Natural killer cell (primary cell): ENCODE data around the gene CTDP1. TPM values are rescaled to one million over a fixed set of nuclear protein-coding genes. Genes with fewer than 3 reads are reported as not detected.

Experiments
- ATAC-seq, 3 donors: fragments of 150-1000 bp in 2 of 3; fragments of 200-7000 bp in 1 of 3; cut with Tn5 transposase; 1 replicate in 1 of 3; 2 replicates in 2 of 3; pipeline ENCODE4 v1.10.0; 2021; ENCODE audit warnings: mild to moderate bottlenecking in 2 of 3, moderate library complexity in 2 of 3
- DNase-seq, 2 donors: peaks; one replicate each; pipeline versions ENCODE4 v3.0.0 to v3.0.0-alpha.2; 2013 to 2021; ENCODE audit warnings: mixed read lengths in 1 of 2
- H3K27ac ChIP-seq: one replicate; pipeline ENCODE4 v1.5.1; 2013; ENCODE audit warnings: mild to moderate bottlenecking, low read length
- H3K27me3 ChIP-seq: one replicate; pipeline ENCODE4 v1.6.1; 2013; ENCODE audit warnings: low read length; ENCODE audit not compliant: control insufficient read depth, insufficient read depth
- H3K36me3 ChIP-seq: one replicate; pipeline ENCODE4 v1.6.1; 2013; ENCODE audit warnings: low read length; ENCODE audit not compliant: control insufficient read depth, insufficient read depth
- H3K4me1 ChIP-seq: one replicate; pipeline ENCODE4 v1.6.1; 2013; ENCODE audit warnings: low read length; ENCODE audit not compliant: control insufficient read depth, insufficient read depth
- H3K4me3 ChIP-seq: one replicate; pipeline ENCODE4 v1.5.1; 2013; ENCODE audit warnings: low read length
- H3K9me3 ChIP-seq: one replicate; pipeline ENCODE4 v1.6.1; 2013; ENCODE audit warnings: low read length; ENCODE audit not compliant: control insufficient read depth, insufficient read depth
- H3K27ac Mint-ChIP-seq, 2 donors: one replicate each; pipeline ENCODE4 v1.8.0; 2022; ENCODE audit warnings: mild to moderate bottlenecking in 2 of 2, mixed read lengths in 2 of 2, moderate library complexity in 1 of 2
- H3K27me3 Mint-ChIP-seq, 2 donors: one replicate each; pipeline ENCODE4 v1.8.0; 2022; ENCODE audit warnings: low read depth in 2 of 2, mixed read lengths in 2 of 2
- H3K36me3 Mint-ChIP-seq: one replicate; pipeline ENCODE4 v1.8.0; 2022; ENCODE audit warnings: mixed read lengths
- H3K4me1 Mint-ChIP-seq, 2 donors: one replicate each; pipeline ENCODE4 v1.8.0; 2022; ENCODE audit warnings: mixed read lengths in 2 of 2
- H3K4me3 Mint-ChIP-seq: one replicate; pipeline ENCODE4 v1.8.0; 2022; ENCODE audit warnings: mild to moderate bottlenecking, moderate library complexity, mixed read lengths
- H3K9me3 Mint-ChIP-seq, 2 donors: one replicate each; pipeline ENCODE4 v1.8.0; 2022; ENCODE audit warnings: mixed read lengths in 2 of 2
- WGBS: methylation state at CpG from one replicate; pipeline ENCODE4 v1.1.7; 2013; ENCODE audit warnings: missing lambda C conversion rate; ENCODE audit not compliant: insufficient coverage; 5-methylcytosine and 5-hydroxymethylcytosine counted together
- intact Hi-C: fragments of 100-400 bp; cut with micrococcal nuclease; formaldehyde crosslinking; loops from one replicate; pipeline ENCODE4 v1.14.2; 2022
- total RNA-seq, 4 donors: library from RNA; stranded (reverse); fragments of 120-200 nt in 1 of 4; gene quantifications; one replicate each; pipeline versions ENCODE4 v1.2.3 to v1.2.4, GENCODE V29; 2013 to 2022
- TF ChIP-seq, protein P1 (sequence below): fragments of 200-600 bp; IDR thresholded peaks from one replicate; pipeline ENCODE4 v1.8.0; 2022; ENCODE audit warnings: antibody characterized with exemption

The CTDP1 gene
- total RNA-seq, 3 donors from 2014 or later (not counting 1 experiment from before 2014, with no cell fraction given), result 66.9 to 89.4 (median 77.1) TPM

GRCh38 chr18:79678665-79679551 is 695 bp upstream of the CTDP1 start:
- Histone ChIP-seq H3K27me3 (no peaks in the 10 kb centered on the region), H3K36me3 (peaks cover 4% of the 10 kb centered on the region), H3K4me1 (peaks cover 44% of the 10 kb centered on the region), H3K9me3 (no peaks in the 10 kb centered on the region), H3K27ac (peak overlapping the region; percentile 100), H3K4me3 (peak overlapping the region; percentile 100)
- Mint-ChIP-seq H3K27me3 (no peaks in the 10 kb centered on the region), H3K4me3 (peak overlapping the region; percentile 91), H3K9me3 (no peaks in the 10 kb centered on the region), H3K27ac (peak overlapping the region; percentile 96 to 99), H3K36me3 (no peaks in the 10 kb centered on the region), H3K4me1 (peaks cover 42 to 48% of the 10 kb centered on the region in 2 donors)
- ATAC-seq (peak; percentile 86 to 95 (median 86)), DNase-seq (peak; percentile 98 to 99)
- TF ChIP-seq, protein P1, sequence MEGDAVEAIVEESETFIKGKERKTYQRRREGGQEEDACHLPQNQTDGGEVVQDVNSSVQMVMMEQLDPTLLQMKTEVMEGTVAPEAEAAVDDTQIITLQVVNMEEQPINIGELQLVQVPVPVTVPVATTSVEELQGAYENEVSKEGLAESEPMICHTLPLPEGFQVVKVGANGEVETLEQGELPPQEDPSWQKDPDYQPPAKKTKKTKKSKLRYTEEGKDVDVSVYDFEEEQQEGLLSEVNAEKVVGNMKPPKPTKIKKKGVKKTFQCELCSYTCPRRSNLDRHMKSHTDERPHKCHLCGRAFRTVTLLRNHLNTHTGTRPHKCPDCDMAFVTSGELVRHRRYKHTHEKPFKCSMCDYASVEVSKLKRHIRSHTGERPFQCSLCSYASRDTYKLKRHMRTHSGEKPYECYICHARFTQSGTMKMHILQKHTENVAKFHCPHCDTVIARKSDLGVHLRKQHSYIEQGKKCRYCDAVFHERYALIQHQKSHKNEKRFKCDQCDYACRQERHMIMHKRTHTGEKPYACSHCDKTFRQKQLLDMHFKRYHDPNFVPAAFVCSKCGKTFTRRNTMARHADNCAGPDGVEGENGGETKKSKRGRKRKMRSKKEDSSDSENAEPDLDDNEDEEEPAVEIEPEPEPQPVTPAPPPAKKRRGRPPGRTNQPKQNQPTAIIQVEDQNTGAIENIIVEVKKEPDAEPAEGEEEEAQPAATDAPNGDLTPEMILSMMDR, result no peak
- intact Hi-C loops, result loop anchor here (1.0 to 10.0 kb wide), 4 partner anchors 154 to 355 kb away; partner anchors contain the start of gene RBFA
- under 1% methylated on average over 76 of the region's 77 CpGs for WGBS

- H3K4me1 Mint-ChIP-seq, result peaks cover 56 to 61% of the 10 kb centered on the region in 2 donors
- Histone ChIP-seq H3K27ac (peak overlapping the region; percentile 50), H3K36me3 (peaks cover 4% of the 10 kb centered on the region), H3K4me3 (peak overlapping the region; percentile 100), H3K27me3 (no peaks in the 10 kb centered on the region), H3K9me3 (no peaks in the 10 kb centered on the region), H3K4me1 (peaks cover 58% of the 10 kb centered on the region)
- H3K27me3 Mint-ChIP-seq, result no peaks in the 10 kb centered on the region
- no peaks in the 10 kb centered on the region for H3K36me3 Mint-ChIP-seq
- ATAC-seq (peak; percentile 5 to 14 (median 6)), DNase-seq (peak; percentile 51 to 70)
- no peaks in the 10 kb centered on the region for H3K9me3 Mint-ChIP-seq
- TF ChIP-seq, protein P1, result no peak
- H3K4me3 Mint-ChIP-seq, result peak overlapping the region; percentile 87
- peak overlapping the region; percentile 84 to 99 for H3K27ac Mint-ChIP-seq
- intact Hi-C loops, result loop anchor here (5.0 kb wide), 1 partner anchor 613 kb away; the partner anchor contains the start of gene ATP9B
- WGBS, result 1% methylated on average over 54 of the region's 54 CpGs
Measured at GRCh38 chr18:79680100-79680879, 687 bp downstream of the CTDP1 start.

DNA sequence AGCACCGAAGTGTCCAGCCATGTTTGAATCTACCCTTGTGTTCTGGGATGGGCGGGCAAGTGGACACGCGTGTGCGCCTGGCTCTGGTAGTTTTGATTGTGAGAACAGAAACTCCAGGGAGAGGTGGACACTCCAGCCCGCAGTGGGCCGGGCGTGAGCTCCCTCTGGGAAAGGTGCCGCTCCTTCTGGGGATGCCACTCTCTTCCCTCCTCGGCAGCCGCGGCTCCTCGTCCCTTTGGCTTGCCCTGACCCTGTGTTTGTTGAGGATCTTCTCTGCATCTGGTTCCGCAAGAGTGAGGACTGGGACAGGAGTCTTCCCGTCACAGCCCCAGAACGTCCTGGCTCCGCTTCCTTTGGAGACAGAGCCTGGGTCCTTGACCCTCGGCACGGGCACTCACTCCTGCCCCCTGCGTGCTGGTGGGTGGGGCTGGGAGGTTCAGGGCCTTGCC is 1.3 kb downstream of the CTDP1 start:
- TF ChIP-seq, protein P1, result no peak
- H3K36me3 Mint-ChIP-seq, result no peaks in the 10 kb centered on the region
- peaks cover 62 to 68% of the 10 kb centered on the region in 2 donors for H3K4me1 Mint-ChIP-seq
- intact Hi-C loops, result loop anchor here (5.0 kb wide), 1 partner anchor 614 kb away; the partner anchor contains the start of gene ATP9B
- no peaks in the 10 kb centered on the region for H3K9me3 Mint-ChIP-seq
- DNase-seq, result no peak
- no peaks in the 10 kb centered on the region for H3K27me3 Mint-ChIP-seq
- WGBS, result 87% methylated on average over 20 of the region's 20 CpGs
- H3K27me3 ChIP-seq, result no peaks in the 10 kb centered on the region
- peak overlapping the region; percentile 50 for H3K27ac ChIP-seq
- H3K36me3 ChIP-seq, result peaks cover 4% of the 10 kb centered on the region
- no peaks in the 10 kb centered on the region for H3K9me3 ChIP-seq
- no peak for ATAC-seq
- H3K4me3 Mint-ChIP-seq, result peak overlapping the region; percentile 87
- peaks cover 62% of the 10 kb centered on the region for H3K4me1 ChIP-seq
- peak overlapping the region; percentile 84 to 99 for H3K27ac Mint-ChIP-seq
- H3K4me3 ChIP-seq, result peak overlapping the region; percentile 100
